HepG2 (cell line): ENCODE measurements around the gene SERPINA6. TPM values are rescaled to one million over a fixed set of nuclear protein-coding genes. Genes with fewer than 3 reads are reported as not detected.
A peak's percentile ranks its signal among the peaks of the same experiment; 100 is the strongest.

Experiments used
- HDAC1 ChIP-seq: sonication (generic); formaldehyde crosslinking; IDR thresholded peaks from 2 replicates; pipeline ENCODE4 v1.5.1; 2020; ENCODE audit warnings: mild to moderate bottlenecking, missing genetic modification reagents
- HMG20A ChIP-seq: IDR thresholded peaks from 2 replicates; pipeline ENCODE4 v1.6.1; 2016; ENCODE audit warnings: borderline replicate concordance
- HOXA3 ChIP-seq: sonication (generic); formaldehyde crosslinking; IDR thresholded peaks from 2 replicates; pipeline ENCODE4 v1.5.0; 2020; ENCODE audit warnings: missing genetic modification reagents
- MED13 ChIP-seq: sonication (generic); formaldehyde crosslinking; IDR thresholded peaks from 2 replicates; pipeline ENCODE4 v1.5.0; 2020; ENCODE audit warnings: missing genetic modification reagents
- NFATC3 ChIP-seq: sonication (generic); formaldehyde crosslinking; IDR thresholded peaks from 2 replicates; pipeline ENCODE4 v1.5.1; 2020; ENCODE audit warnings: mild to moderate bottlenecking, missing genetic modification reagents
- NONO ChIP-seq, 2 experiments: fragments of 450-650 bp in 1 of 2; sonication (generic) in 1 of 2; formaldehyde crosslinking in 1 of 2; IDR thresholded peaks in 1 of 2; conservative IDR thresholded peaks in 1 of 2; 2 replicates each; pipeline versions ENCODE4 v1.6.1 to v1.8.0; 2017 to 2022; ENCODE audit warnings: mild to moderate bottlenecking in 1 of 2, missing genetic modification reagents in 1 of 2, moderate library complexity in 1 of 2
- YEATS4 ChIP-seq: sonication (generic); formaldehyde crosslinking; IDR thresholded peaks from 2 replicates; pipeline ENCODE4 v1.4.0; 2020; ENCODE audit warnings: missing genetic modification reagents, borderline replicate concordance
- ZNF567 ChIP-seq: sonication (generic); formaldehyde crosslinking; IDR thresholded peaks from 2 replicates; pipeline ENCODE4 v1.8.1; 2023; ENCODE audit warnings: mild to moderate bottlenecking, missing genetic modification reagents, borderline replicate concordance
- ZNF589 ChIP-seq: sonication (generic); formaldehyde crosslinking; conservative IDR thresholded peaks from 2 replicates; pipeline ENCODE4 v1.8.0; 2022; ENCODE audit warnings: mild to moderate bottlenecking, moderate library complexity, missing genetic modification reagents
- ZNF607 ChIP-seq: sonication (generic); formaldehyde crosslinking; IDR thresholded peaks from 2 replicates; pipeline ENCODE4 v1.5.1; 2020; ENCODE audit warnings: missing genetic modification reagents, mild to moderate bottlenecking, borderline replicate concordance
- polyA plus RNA-seq, 8 experiments: library from polyadenylated mRNA; depleted of rRNA in 3 of 8; stranded (reverse) in 7 of 8; unstranded in 1 of 8; fragments of >200 nt; fragmentation: Illumina TruSeq in 4 of 8; extraction: Trizol in 4 of 8; gene quantifications; 2 replicates each; pipeline versions ENCODE4 v1.2.1 to v1.2.3, GENCODE V29; 2011 to 2016; ENCODE audit warnings: low read depth in 4 of 8, missing spikeins in 1 of 8, mixed read lengths in 1 of 8; ENCODE audit not compliant: insufficient read depth in 1 of 8
- total RNA-seq, 5 experiments: library from RNA; depleted of rRNA; stranded (reverse); fragments of >200 nt; fragmentation: Illumina TruSeq; extraction: Trizol; gene quantifications; 2 replicates each; pipeline ENCODE4 v1.2.3, GENCODE V29; 2016; ENCODE audit warnings: low read depth in 1 of 5
- TF ChIP-seq, protein P1 (sequence below), 2 experiments: sonication (generic) in 1 of 2; formaldehyde crosslinking in 1 of 2; IDR thresholded peaks; 2 replicates each; pipeline versions ENCODE4 v1.4.0 to v1.6.1; 2018 to 2020; ENCODE audit warnings: missing genetic modification reagents in 2 of 2, borderline replicate concordance in 1 of 2, low read depth in 1 of 2, mild to moderate bottlenecking in 1 of 2, missing biosample characterization in 1 of 2
- TF ChIP-seq, protein P2 (sequence below): sonication (generic); formaldehyde crosslinking; IDR thresholded peaks from 2 replicates; pipeline ENCODE4 v1.4.0; 2020; ENCODE audit warnings: mild to moderate bottlenecking, missing genetic modification reagents
- TF ChIP-seq, protein P3 (sequence below): sonication (generic); formaldehyde crosslinking; IDR thresholded peaks from 2 replicates; pipeline ENCODE4 v1.4.0; 2020; ENCODE audit warnings: missing genetic modification reagents
- TF ChIP-seq, protein P4 (sequence below): sonication (generic); formaldehyde crosslinking; IDR thresholded peaks from 2 replicates; pipeline ENCODE4 v1.5.1; 2020; ENCODE audit warnings: missing genetic modification reagents, mild to moderate bottlenecking, borderline replicate concordance
- TF ChIP-seq, protein P5 (sequence below): sonication (generic); formaldehyde crosslinking; IDR thresholded peaks from 2 replicates; pipeline ENCODE4 v1.5.1; 2020; ENCODE audit warnings: missing genetic modification reagents, mild to moderate bottlenecking, borderline replicate concordance

Gene SERPINA6
- total and polyA plus RNA-seq, 2 of the 13 experiments (the other 11 are each of a cell fraction or from before 2014, with no cell fraction given): 260 to 333 TPM

DNA sequence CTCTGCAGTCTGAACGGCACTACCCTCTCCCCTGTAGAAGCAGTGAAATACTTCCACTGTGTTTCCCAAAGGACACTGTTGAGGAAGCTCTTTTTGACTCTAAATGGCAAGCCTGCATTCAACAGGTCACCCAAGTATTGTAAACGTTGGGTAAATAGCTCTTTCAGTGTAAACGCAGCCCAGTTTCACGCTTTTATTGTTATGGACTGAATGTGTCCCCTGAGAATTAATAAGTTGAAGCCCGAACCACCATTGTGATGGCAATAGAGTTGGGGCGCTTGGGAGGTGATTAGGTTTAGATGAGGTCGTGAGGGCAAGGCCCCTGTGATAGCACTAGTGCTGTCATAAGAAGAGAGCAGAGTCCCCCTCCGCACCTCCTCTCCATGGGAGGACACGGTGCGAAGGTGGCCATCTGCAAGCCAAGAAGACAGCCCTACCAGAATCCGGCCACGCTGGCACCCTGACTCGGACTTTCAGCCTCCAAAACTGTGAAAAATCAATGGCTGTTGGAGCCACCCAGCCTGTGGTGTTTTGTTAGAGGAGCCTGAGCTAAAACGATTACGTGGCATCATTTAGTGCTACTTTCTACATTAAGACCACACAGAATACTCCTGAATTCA is 31.1 kb downstream of the SERPINA6 start (continued):
- TF ChIP-seq, protein P1, sequence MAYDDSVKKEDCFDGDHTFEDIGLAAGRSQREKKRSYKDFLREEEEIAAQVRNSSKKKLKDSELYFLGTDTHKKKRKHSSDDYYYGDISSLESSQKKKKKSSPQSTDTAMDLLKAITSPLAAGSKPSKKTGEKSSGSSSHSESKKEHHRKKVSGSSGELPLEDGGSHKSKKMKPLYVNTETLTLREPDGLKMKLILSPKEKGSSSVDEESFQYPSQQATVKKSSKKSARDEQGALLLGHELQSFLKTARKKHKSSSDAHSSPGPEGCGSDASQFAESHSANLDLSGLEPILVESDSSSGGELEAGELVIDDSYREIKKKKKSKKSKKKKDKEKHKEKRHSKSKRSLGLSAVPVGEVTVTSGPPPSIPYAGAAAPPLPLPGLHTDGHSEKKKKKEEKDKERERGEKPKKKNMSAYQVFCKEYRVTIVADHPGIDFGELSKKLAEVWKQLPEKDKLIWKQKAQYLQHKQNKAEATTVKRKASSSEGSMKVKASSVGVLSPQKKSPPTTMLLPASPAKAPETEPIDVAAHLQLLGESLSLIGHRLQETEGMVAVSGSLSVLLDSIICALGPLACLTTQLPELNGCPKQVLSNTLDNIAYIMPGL (CRISPR knock-in tag; IDR thresholded peaks at IDR 0.05; ENCODE audit: borderline replicate concordance in 1 of 2, low read depth in 1 of 2): peak in 1 of 2 experiments; percentile 9; a peak in 1 of 4 replicates
- TF ChIP-seq NFATC3 (CRISPR knock-in tag) (no peak), NONO (IDR thresholded peaks at IDR 0.05) (no peak), NONO (CRISPR knock-in tag; conservative IDR thresholded peaks at IDR 0.05) (0 out of 2 replicates have a peak, but pooled peaks have one; percentile 14), HOXA3 (peak; percentile 26; the same call in 1 of the 2 replicates), ZNF589 (CRISPR knock-in tag) (0 out of 2 replicates have a peak, but pooled peaks have one; percentile 5), YEATS4 (CRISPR knock-in tag) (0 out of 2 replicates have a peak, but pooled peaks have one; percentile 20), ZNF567 (CRISPR knock-in tag) (peak; percentile 60; the same call in 1 of the 2 replicates), ZNF607 (CRISPR knock-in tag) (peak; percentile 41; the same call in 1 of the 2 replicates), HDAC1 (CRISPR knock-in tag) (peak; percentile 7), MED13 (CRISPR knock-in tag) (no peak), HMG20A (CRISPR knock-in tag) (no peak)
- TF ChIP-seq, protein P2, sequence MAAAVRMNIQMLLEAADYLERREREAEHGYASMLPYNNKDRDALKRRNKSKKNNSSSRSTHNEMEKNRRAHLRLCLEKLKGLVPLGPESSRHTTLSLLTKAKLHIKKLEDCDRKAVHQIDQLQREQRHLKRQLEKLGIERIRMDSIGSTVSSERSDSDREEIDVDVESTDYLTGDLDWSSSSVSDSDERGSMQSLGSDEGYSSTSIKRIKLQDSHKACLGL (CRISPR knock-in tag): no peak
- TF ChIP-seq, protein P3, sequence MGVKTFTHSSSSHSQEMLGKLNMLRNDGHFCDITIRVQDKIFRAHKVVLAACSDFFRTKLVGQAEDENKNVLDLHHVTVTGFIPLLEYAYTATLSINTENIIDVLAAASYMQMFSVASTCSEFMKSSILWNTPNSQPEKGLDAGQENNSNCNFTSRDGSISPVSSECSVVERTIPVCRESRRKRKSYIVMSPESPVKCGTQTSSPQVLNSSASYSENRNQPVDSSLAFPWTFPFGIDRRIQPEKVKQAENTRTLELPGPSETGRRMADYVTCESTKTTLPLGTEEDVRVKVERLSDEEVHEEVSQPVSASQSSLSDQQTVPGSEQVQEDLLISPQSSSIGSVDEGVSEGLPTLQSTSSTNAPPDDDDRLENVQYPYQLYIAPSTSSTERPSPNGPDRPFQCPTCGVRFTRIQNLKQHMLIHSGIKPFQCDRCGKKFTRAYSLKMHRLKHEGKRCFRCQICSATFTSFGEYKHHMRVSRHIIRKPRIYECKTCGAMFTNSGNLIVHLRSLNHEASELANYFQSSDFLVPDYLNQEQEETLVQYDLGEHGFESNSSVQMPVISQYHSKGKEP (CRISPR knock-in tag): 0 out of 2 replicates have a peak, but pooled peaks have one; percentile 16
- TF ChIP-seq, protein P4, sequence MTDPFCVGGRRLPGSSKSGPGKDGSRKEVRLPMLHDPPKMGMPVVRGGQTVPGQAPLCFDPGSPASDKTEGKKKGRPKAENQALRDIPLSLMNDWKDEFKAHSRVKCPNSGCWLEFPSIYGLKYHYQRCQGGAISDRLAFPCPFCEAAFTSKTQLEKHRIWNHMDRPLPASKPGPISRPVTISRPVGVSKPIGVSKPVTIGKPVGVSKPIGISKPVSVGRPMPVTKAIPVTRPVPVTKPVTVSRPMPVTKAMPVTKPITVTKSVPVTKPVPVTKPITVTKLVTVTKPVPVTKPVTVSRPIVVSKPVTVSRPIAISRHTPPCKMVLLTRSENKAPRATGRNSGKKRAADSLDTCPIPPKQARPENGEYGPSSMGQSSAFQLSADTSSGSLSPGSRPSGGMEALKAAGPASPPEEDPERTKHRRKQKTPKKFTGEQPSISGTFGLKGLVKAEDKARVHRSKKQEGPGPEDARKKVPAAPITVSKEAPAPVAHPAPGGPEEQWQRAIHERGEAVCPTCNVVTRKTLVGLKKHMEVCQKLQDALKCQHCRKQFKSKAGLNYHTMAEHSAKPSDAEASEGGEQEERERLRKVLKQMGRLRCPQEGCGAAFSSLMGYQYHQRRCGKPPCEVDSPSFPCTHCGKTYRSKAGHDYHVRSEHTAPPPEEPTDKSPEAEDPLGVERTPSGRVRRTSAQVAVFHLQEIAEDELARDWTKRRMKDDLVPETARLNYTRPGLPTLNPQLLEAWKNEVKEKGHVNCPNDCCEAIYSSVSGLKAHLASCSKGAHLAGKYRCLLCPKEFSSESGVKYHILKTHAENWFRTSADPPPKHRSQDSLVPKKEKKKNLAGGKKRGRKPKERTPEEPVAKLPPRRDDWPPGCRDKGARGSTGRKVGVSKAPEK (CRISPR knock-in tag): 0 out of 2 replicates have a peak, but pooled peaks have one; percentile 47
- TF ChIP-seq, protein P5, sequence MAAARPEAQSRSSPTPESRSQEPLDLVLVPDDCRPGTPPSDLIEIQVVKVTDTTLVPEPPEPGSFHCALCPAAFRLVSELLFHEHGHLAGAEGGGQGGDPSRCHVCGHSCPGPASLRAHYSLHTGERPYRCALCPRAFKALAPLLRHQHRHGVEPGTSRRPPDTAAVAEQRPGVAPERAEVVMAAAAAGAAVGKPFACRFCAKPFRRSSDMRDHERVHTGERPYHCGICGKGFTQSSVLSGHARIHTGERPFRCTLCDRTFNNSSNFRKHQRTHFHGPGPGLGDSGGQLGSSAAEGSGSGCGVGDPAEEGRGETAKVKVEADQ (CRISPR knock-in tag): no peak
